Stimulated activated memory B cell treated with anti-CD40 and anti-IgM and Interleukin-4, amounts not matched to agents 10 μg/mL and 1 μg/mL and 100 μg/mL, for 72 hours (primary cell): ENCODE data around the gene ERLIN1.

Source experiments
- ATAC-seq: fragments of 150-1000 bp; cut with Tn5 transposase; 2 replicates; pipeline ENCODE4 v1.10.0; 2021
- H3K27ac Mint-ChIP-seq: one replicate; pipeline ENCODE4 v1.8.0; 2022; ENCODE audit warnings: mild to moderate bottlenecking, mixed read lengths
- H3K27me3 Mint-ChIP-seq: one replicate; pipeline ENCODE4 v1.8.0; 2022; ENCODE audit warnings: mixed read lengths
- H3K36me3 Mint-ChIP-seq: one replicate; pipeline ENCODE4 v1.8.0; 2022; ENCODE audit warnings: mixed read lengths
- H3K4me1 Mint-ChIP-seq: one replicate; pipeline ENCODE4 v1.8.0; 2022; ENCODE audit warnings: mixed read lengths
- H3K4me3 Mint-ChIP-seq: one replicate; pipeline ENCODE4 v1.8.0; 2022; ENCODE audit warnings: mild to moderate bottlenecking, moderate library complexity, mixed read lengths
- H3K9me3 Mint-ChIP-seq: one replicate; pipeline ENCODE4 v1.8.0; 2022; ENCODE audit warnings: mixed read lengths

The ERLIN1 gene

DNA sequence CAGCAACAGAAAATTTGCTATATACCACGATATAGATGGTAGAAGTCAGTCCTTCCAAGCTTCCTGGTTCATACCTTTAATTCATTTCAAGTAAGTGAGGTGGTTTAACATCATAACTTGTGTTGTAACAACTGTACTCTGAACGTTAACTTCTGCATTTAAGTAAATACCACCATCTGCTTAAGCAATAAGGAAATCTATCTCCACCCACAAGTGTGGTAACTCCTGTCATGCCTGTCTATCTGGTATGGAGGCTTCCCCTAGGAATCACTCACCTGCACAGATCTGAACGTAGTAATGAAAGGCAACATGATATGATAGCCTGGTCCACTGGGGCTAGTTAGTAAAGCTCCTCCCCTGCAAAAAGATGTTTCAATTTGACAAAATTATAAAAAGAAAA is 2.3 kb downstream of the ERLIN1 start:
- ATAC-seq = no peak
- Mint-ChIP-seq H3K36me3 (peaks cover 31% of the 10 kb centered on the region), H3K27me3 (no peaks in the 10 kb centered on the region), H3K9me3 (no peaks in the 10 kb centered on the region), H3K27ac (no peak overlapping the region), H3K4me3 (no peak overlapping the region), H3K4me1 (peaks cover 54% of the 10 kb centered on the region)

DNA sequence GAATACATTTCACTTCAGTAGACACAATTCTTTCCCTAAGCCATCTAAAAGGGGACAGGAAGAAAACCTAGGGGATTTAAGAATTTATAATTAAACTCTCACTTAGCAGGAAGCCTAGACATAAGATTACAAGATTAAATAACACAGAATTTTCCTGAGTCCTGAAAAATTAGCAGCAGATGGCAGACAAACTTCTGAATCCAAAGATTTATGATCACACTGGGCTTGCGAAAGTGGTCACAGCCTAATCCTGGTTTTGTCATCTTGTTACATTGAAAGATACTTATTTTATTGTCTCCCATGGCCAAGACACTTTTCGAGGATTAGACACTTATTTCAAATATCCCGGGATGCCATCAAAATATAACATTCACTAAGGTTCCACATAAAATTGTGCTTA is 2.9 kb downstream of the ERLIN1 start:
- Mint-ChIP-seq H3K4me3 (no peak overlapping the region), H3K9me3 (no peaks in the 10 kb centered on the region), H3K4me1 (peaks cover 52% of the 10 kb centered on the region), H3K27me3 (no peaks in the 10 kb centered on the region), H3K27ac (no peak overlapping the region), H3K36me3 (peaks cover 37% of the 10 kb centered on the region)
- ATAC-seq = no peak

GRCh38 chr10:100182281-100182680 is 3.5 kb downstream of the ERLIN1 start:
- Mint-ChIP-seq H3K27me3 (no peaks in the 10 kb centered on the region), H3K36me3 (peaks cover 43% of the 10 kb centered on the region), H3K9me3 (no peaks in the 10 kb centered on the region), H3K4me1 (peaks cover 46% of the 10 kb centered on the region), H3K27ac (no peak overlapping the region), H3K4me3 (no peak overlapping the region)
- ATAC-seq = no peak

DNA sequence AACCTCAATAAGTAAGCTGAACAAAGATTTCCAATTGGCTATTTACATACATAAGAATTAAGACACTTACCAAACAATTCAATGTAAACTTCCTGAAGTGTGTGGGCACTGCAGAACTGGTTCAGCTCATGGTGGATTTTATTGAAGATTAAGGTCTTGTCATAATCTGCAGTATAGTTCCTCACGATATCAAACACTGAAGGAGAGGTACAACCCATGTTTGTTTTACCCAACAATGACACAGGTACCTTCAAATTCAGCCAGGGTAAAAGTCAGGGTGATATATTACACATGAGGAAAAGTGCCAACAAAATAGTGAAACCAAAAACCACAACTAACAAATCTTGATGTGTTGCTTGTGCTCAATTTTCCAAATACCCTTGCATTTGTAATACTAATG is 10.0 kb downstream of the ERLIN1 start:
- Mint-ChIP-seq H3K4me3 (no peak overlapping the region), H3K36me3 (peaks cover 72% of the 10 kb centered on the region), H3K27ac (no peak overlapping the region), H3K27me3 (no peaks in the 10 kb centered on the region), H3K9me3 (peaks cover 3% of the 10 kb centered on the region), H3K4me1 (peaks cover 14% of the 10 kb centered on the region)
- ATAC-seq = no peak

- ATAC-seq = no peak
- no peaks in the 10 kb centered on the region for H3K27me3 Mint-ChIP-seq
- H3K9me3 Mint-ChIP-seq = peaks cover 3% of the 10 kb centered on the region
- H3K27ac Mint-ChIP-seq = peak overlapping the region; percentile 57
- peaks cover 7% of the 10 kb centered on the region for H3K4me1 Mint-ChIP-seq
- H3K36me3 Mint-ChIP-seq = peaks cover 71% of the 10 kb centered on the region
- H3K4me3 Mint-ChIP-seq = no peak overlapping the region
Observed at GRCh38 chr10:100174699-100175677, 10.8 kb downstream of the ERLIN1 start.

GRCh38 chr10:100173035-100173434 is 12.8 kb downstream of the ERLIN1 start:
- Mint-ChIP-seq H3K27me3 (no peaks in the 10 kb centered on the region), H3K4me3 (no peak overlapping the region), H3K36me3 (peaks cover 64% of the 10 kb centered on the region), H3K4me1 (peaks cover 9% of the 10 kb centered on the region), H3K9me3 (peaks cover 3% of the 10 kb centered on the region), H3K27ac (no peak overlapping the region)
- ATAC-seq = no peak

- Mint-ChIP-seq H3K4me1 (peaks cover 16% of the 10 kb centered on the region), H3K4me3 (no peak overlapping the region), H3K36me3 (peaks cover 64% of the 10 kb centered on the region), H3K27me3 (no peaks in the 10 kb centered on the region), H3K27ac (no peak overlapping the region), H3K9me3 (peaks cover 3% of the 10 kb centered on the region)
- ATAC-seq = no peak
Observed at GRCh38 chr10:100172349-100172748, 13.5 kb downstream of the ERLIN1 start.

GRCh38 chr10:100168313-100168643 is 17.6 kb downstream of the ERLIN1 start:
- no peak overlapping the region for H3K4me3 Mint-ChIP-seq
- no peaks in the 10 kb centered on the region for H3K27me3 Mint-ChIP-seq
- H3K36me3 Mint-ChIP-seq = peaks cover 44% of the 10 kb centered on the region
- no peaks in the 10 kb centered on the region for H3K9me3 Mint-ChIP-seq
- ATAC-seq = no peak
- H3K27ac Mint-ChIP-seq = no peak overlapping the region
- H3K4me1 Mint-ChIP-seq = peaks cover 11% of the 10 kb centered on the region

- no peak overlapping the region for H3K27ac Mint-ChIP-seq
- peaks cover 11% of the 10 kb centered on the region for H3K4me1 Mint-ChIP-seq
- no peak for ATAC-seq
- H3K9me3 Mint-ChIP-seq = no peaks in the 10 kb centered on the region
- H3K36me3 Mint-ChIP-seq = peaks cover 43% of the 10 kb centered on the region
- H3K27me3 Mint-ChIP-seq = no peaks in the 10 kb centered on the region
- H3K4me3 Mint-ChIP-seq = no peak overlapping the region
Observed at GRCh38 chr10:100167553-100168312, 18.1 kb downstream of the ERLIN1 start.

DNA sequence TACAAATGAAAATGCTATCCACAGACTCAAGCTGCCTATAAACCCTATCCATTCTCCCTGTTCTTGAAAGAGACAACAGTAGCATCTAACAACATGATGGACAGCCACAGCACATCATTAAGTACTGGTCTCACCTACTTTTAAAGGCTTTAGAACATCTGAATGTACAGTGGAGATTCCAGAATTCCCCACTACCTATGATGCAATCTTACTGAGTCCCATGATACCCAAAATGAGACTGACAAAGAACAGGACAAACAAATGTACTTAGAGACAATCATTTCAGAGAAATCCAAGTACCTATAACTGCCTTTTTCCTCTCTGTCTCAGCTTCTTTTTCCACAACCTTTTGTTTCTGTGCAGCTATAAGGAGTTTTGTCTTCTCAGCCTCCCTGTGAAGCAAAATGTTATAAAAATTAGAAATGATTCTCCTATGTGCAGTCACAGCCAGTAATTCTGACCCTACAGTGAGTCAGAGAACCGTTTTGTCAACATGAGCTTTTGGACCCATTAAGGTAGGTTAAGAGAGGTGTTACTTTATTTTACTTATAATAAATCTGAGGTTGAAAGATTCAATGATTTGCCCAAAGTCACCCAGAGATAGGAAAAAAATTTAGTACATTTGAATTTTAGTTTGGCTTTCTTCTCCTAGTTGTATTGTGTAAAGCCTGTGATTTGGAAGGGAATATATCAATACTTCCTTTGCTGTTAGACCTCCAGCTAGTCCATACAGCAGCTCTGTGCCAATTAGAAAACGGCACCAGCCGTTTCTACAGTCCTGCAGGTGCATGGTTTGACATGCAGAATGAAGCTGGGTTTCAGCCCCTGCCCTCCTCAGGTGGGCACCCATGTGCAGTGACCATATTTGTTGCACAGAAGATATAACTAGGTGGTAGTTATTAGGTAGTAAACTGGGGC is 21.9 kb downstream of the ERLIN1 start:
- peaks cover 46% of the 10 kb centered on the region for H3K36me3 Mint-ChIP-seq

DNA sequence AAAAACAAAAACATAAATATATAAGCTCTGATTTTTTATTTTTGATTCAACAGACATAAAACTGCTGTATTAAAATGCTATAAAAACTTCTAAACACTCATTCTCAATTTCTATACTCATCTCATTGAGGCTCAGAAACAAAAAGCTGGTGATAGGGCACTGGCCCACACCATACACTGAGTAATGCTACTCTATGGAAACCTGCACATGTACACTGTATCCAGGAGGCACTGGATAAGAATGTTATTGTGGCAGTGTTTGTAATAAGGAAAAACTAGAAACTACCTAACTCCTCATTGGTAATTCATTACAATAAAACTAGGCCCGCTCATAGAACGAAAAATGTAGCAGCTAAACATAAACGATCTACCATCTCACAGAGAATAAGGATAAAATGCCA is 23.1 kb downstream of the ERLIN1 start:
- no peak overlapping the region for H3K4me3 Mint-ChIP-seq
- peaks cover 55% of the 10 kb centered on the region for H3K36me3 Mint-ChIP-seq
- H3K9me3 Mint-ChIP-seq = no peaks in the 10 kb centered on the region
- H3K27me3 Mint-ChIP-seq = no peaks in the 10 kb centered on the region
- no peak overlapping the region for H3K27ac Mint-ChIP-seq
- H3K4me1 Mint-ChIP-seq = peaks cover 17% of the 10 kb centered on the region
- no peak for ATAC-seq

More for the DNA sequence above, 21.9 kb downstream of the ERLIN1 start:
- Mint-ChIP-seq H3K9me3 (no peaks in the 10 kb centered on the region), H3K27ac (no peak overlapping the region), H3K4me3 (no peak overlapping the region), H3K4me1 (peaks cover 11% of the 10 kb centered on the region), H3K27me3 (no peaks in the 10 kb centered on the region)
- ATAC-seq = no peak

GRCh38 chr10:100158044-100158805 is 27.6 kb downstream of the ERLIN1 start:
- H3K27ac Mint-ChIP-seq = peak overlapping the region; percentile 40
- H3K4me3 Mint-ChIP-seq = no peak overlapping the region

GRCh38 chr10:100157156-100157555 is 28.7 kb downstream of the ERLIN1 start:
- no peak for ATAC-seq
- Mint-ChIP-seq H3K4me3 (no peak overlapping the region), H3K27me3 (no peaks in the 10 kb centered on the region), H3K27ac (peak overlapping the region; percentile 40), H3K9me3 (no peaks in the 10 kb centered on the region), H3K36me3 (peaks cover 76% of the 10 kb centered on the region), H3K4me1 (peaks cover 25% of the 10 kb centered on the region)

More at GRCh38 chr10:100158044-100158805, 27.6 kb downstream of the ERLIN1 start:
- ATAC-seq = peak; percentile 84
- no peaks in the 10 kb centered on the region for H3K27me3 Mint-ChIP-seq
- H3K4me1 Mint-ChIP-seq = peaks cover 25% of the 10 kb centered on the region
- peaks cover 80% of the 10 kb centered on the region for H3K36me3 Mint-ChIP-seq
- H3K9me3 Mint-ChIP-seq = no peaks in the 10 kb centered on the region

- Mint-ChIP-seq H3K36me3 (peaks cover 81% of the 10 kb centered on the region), H3K27ac (no peak overlapping the region), H3K4me1 (peaks cover 25% of the 10 kb centered on the region), H3K27me3 (no peaks in the 10 kb centered on the region), H3K9me3 (no peaks in the 10 kb centered on the region), H3K4me3 (no peak overlapping the region)
- ATAC-seq = no peak
Observed at GRCh38 chr10:100155936-100156335, 29.9 kb downstream of the ERLIN1 start.
